ENCODE measurements around the gene PRICKLE1. TPM values are rescaled to one million over a fixed set of nuclear protein-coding genes. Genes with fewer than 3 reads are reported as not detected.

The PRICKLE1 gene
- polyA plus RNA-seq, 1 donor (not counting 4 experiments of a cell fraction or from before 2014, with no cell fraction given): 3.5 TPM

- no peak overlapping the region for H3K27ac ChIP-seq (ENCODE audit: control insufficient read depth, insufficient read depth, low read length)
- no peak overlapping the region for H2AFZ ChIP-seq (ENCODE audit: control insufficient read depth, low read length)
- H3K79me2 ChIP-seq (ENCODE audit: control insufficient read depth, insufficient read depth, low read length): no peaks in the 10 kb centered on the region
- TF ChIP-seq CTCF (optimal IDR thresholded peaks at IDR 0.05 in 1 of 3, IDR thresholded peaks at IDR 0.05 in 1 of 3, conservative IDR thresholded peaks at IDR 0.05 in 1 of 3; ENCODE audit: extremely low read depth in 1 of 3, insufficient read depth in 2 of 3, low read length in 3 of 3) (no peak), EZH2 (IDR thresholded peaks at IDR 0.05; ENCODE audit: low read length) (no peak)
- H3K4me2 ChIP-seq (ENCODE audit: control insufficient read depth, extremely low read depth, insufficient read depth, low read depth, low read length): no peak overlapping the region
- no peaks in the 10 kb centered on the region for H3K9me3 ChIP-seq (ENCODE audit: control insufficient read depth, low read depth, low read length)
- no peak overlapping the region for H3K9ac ChIP-seq (ENCODE audit: control insufficient read depth, extremely low read depth, insufficient read depth, low read length)
- H3K27me3 ChIP-seq (ENCODE audit: control insufficient read depth, extremely low read depth, insufficient read depth, low read length): no peaks in the 10 kb centered on the region
- no peaks in the 10 kb centered on the region for H4K20me1 ChIP-seq (ENCODE audit: control insufficient read depth, extremely low read depth, insufficient read depth, low read length)
- FAIRE-seq: no peak
- H3K4me3 ChIP-seq (ENCODE audit: control insufficient read depth in 2 of 3, extremely low read depth in 1 of 3, insufficient read depth in 2 of 3, low read depth in 1 of 3, low read length in 3 of 3): no peak overlapping the region
- peaks cover 3 to 7% of the 10 kb centered on the region in 2 experiments for H3K36me3 ChIP-seq (ENCODE audit: control insufficient read depth in 2 of 2, extremely low read depth in 1 of 2, insufficient read depth in 2 of 2, low read length in 2 of 2)
- H3K4me1 ChIP-seq (ENCODE audit: control insufficient read depth, extremely low read depth, insufficient read depth, low read length): no peaks in the 10 kb centered on the region
- dilution Hi-C loops (cut with MboI; ENCODE audit: extremely low pct_ligation_motif_present, low sequenced_read_pairs): no loop called here
- DNase-seq (ENCODE audit: low read depth, low spot score): no peak
- no peaks in the 10 kb centered on the region for H3K9me1 ChIP-seq (ENCODE audit: control insufficient read depth, extremely low read depth, insufficient read depth, low read length)
Measured at GRCh38 chr12:42450248-42450647, 139.3 kb downstream of the PRICKLE1 start.

GRCh38 chr12:42448841-42449240, 140.7 kb downstream of the PRICKLE1 start:
- Histone ChIP-seq H4K20me1 (ENCODE audit: control insufficient read depth, extremely low read depth, insufficient read depth, low read length) (no peaks in the 10 kb centered on the region), H3K79me2 (ENCODE audit: control insufficient read depth, insufficient read depth, low read length) (no peaks in the 10 kb centered on the region), H3K4me1 (ENCODE audit: control insufficient read depth, extremely low read depth, insufficient read depth, low read length) (no peaks in the 10 kb centered on the region), H3K4me3 (ENCODE audit: control insufficient read depth in 2 of 3, extremely low read depth in 1 of 3, insufficient read depth in 2 of 3, low read depth in 1 of 3, low read length in 3 of 3) (no peak overlapping the region), H3K27me3 (ENCODE audit: control insufficient read depth, extremely low read depth, insufficient read depth, low read length) (no peaks in the 10 kb centered on the region), H3K9ac (ENCODE audit: control insufficient read depth, extremely low read depth, insufficient read depth, low read length) (no peak overlapping the region), H3K9me1 (ENCODE audit: control insufficient read depth, extremely low read depth, insufficient read depth, low read length) (no peaks in the 10 kb centered on the region), H3K4me2 (ENCODE audit: control insufficient read depth, extremely low read depth, insufficient read depth, low read depth, low read length) (no peak overlapping the region), H2AFZ (ENCODE audit: control insufficient read depth, low read length) (no peak overlapping the region), H3K9me3 (ENCODE audit: control insufficient read depth, low read depth, low read length) (no peaks in the 10 kb centered on the region), H3K36me3 (ENCODE audit: control insufficient read depth in 2 of 2, extremely low read depth in 1 of 2, insufficient read depth in 2 of 2, low read length in 2 of 2) (peaks cover 3 to 9% of the 10 kb centered on the region in 2 experiments), H3K27ac (ENCODE audit: control insufficient read depth, insufficient read depth, low read length) (no peak overlapping the region)
- TF ChIP-seq CTCF (optimal IDR thresholded peaks at IDR 0.05 in 1 of 3, IDR thresholded peaks at IDR 0.05 in 1 of 3, conservative IDR thresholded peaks at IDR 0.05 in 1 of 3; ENCODE audit: extremely low read depth in 1 of 3, insufficient read depth in 2 of 3, low read length in 3 of 3) (no peak), EZH2 (IDR thresholded peaks at IDR 0.05; ENCODE audit: low read length) (no peak)
- FAIRE-seq: no peak
- DNase-seq (ENCODE audit: low read depth, low spot score): no peak
- dilution Hi-C loops (cut with MboI; ENCODE audit: extremely low pct_ligation_motif_present, low sequenced_read_pairs): no loop called here
